Measurements from ENCODE around the gene APOO. TPM values are rescaled to one million over a fixed set of nuclear protein-coding genes. Genes with fewer than 3 reads are reported as not detected.

APOO gene
- polyA plus RNA-seq, 1 donor (not counting 4 experiments of a cell fraction or from before 2014, with no cell fraction given), result 22.7 TPM

GRCh38 chrX:23883737-23884354 is 23.9 kb downstream of the APOO start:
- Histone ChIP-seq H3K27me3 (ENCODE audit: control insufficient read depth, extremely low read depth, insufficient read depth, low read length) (no peaks in the 10 kb centered on the region), H3K9ac (ENCODE audit: control insufficient read depth, extremely low read depth, insufficient read depth, low read length) (peak overlapping the region; percentile 63), H3K9me1 (ENCODE audit: control insufficient read depth, extremely low read depth, insufficient read depth, low read length) (no peaks in the 10 kb centered on the region), H3K4me3 (ENCODE audit: control insufficient read depth in 2 of 3, extremely low read depth in 1 of 3, insufficient read depth in 2 of 3, low read depth in 1 of 3, low read length in 3 of 3) (peak overlapping the region in 1 of 3 experiments; percentile 10), H2AFZ (ENCODE audit: control insufficient read depth, low read length) (peak overlapping the region; percentile 73), H3K27ac (ENCODE audit: control insufficient read depth, insufficient read depth, low read length) (peak overlapping the region; percentile 68), H3K4me2 (ENCODE audit: control insufficient read depth, extremely low read depth, insufficient read depth, low read depth, low read length) (peak overlapping the region; percentile 69), H3K79me2 (ENCODE audit: control insufficient read depth, insufficient read depth, low read length) (no peaks in the 10 kb centered on the region), H3K4me1 (ENCODE audit: control insufficient read depth, extremely low read depth, insufficient read depth, low read length) (peaks cover 21% of the 10 kb centered on the region), H3K36me3 (ENCODE audit: control insufficient read depth in 2 of 2, extremely low read depth in 1 of 2, insufficient read depth in 2 of 2, low read length in 2 of 2) (no peaks in the 10 kb centered on the region), H3K9me3 (ENCODE audit: control insufficient read depth, low read depth, low read length) (no peaks in the 10 kb centered on the region), H4K20me1 (ENCODE audit: control insufficient read depth, extremely low read depth, insufficient read depth, low read length) (no peaks in the 10 kb centered on the region)
- DNase-seq (ENCODE audit: low read depth, low spot score), result peak; percentile 41
- TF ChIP-seq EZH2 (IDR thresholded peaks at IDR 0.05; ENCODE audit: low read length), result no peak
- TF ChIP-seq, protein P1, sequence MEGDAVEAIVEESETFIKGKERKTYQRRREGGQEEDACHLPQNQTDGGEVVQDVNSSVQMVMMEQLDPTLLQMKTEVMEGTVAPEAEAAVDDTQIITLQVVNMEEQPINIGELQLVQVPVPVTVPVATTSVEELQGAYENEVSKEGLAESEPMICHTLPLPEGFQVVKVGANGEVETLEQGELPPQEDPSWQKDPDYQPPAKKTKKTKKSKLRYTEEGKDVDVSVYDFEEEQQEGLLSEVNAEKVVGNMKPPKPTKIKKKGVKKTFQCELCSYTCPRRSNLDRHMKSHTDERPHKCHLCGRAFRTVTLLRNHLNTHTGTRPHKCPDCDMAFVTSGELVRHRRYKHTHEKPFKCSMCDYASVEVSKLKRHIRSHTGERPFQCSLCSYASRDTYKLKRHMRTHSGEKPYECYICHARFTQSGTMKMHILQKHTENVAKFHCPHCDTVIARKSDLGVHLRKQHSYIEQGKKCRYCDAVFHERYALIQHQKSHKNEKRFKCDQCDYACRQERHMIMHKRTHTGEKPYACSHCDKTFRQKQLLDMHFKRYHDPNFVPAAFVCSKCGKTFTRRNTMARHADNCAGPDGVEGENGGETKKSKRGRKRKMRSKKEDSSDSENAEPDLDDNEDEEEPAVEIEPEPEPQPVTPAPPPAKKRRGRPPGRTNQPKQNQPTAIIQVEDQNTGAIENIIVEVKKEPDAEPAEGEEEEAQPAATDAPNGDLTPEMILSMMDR (optimal IDR thresholded peaks at IDR 0.05 in 1 of 3, IDR thresholded peaks at IDR 0.05 in 1 of 3, conservative IDR thresholded peaks at IDR 0.05 in 1 of 3; ENCODE audit: extremely low read depth in 1 of 3, insufficient read depth in 2 of 3, low read length in 3 of 3), result no peak
- peak; percentile 85 for FAIRE-seq
- dilution Hi-C loops (cut with MboI; ENCODE audit: extremely low pct_ligation_motif_present, low sequenced_read_pairs), result no loop called here

DNA sequence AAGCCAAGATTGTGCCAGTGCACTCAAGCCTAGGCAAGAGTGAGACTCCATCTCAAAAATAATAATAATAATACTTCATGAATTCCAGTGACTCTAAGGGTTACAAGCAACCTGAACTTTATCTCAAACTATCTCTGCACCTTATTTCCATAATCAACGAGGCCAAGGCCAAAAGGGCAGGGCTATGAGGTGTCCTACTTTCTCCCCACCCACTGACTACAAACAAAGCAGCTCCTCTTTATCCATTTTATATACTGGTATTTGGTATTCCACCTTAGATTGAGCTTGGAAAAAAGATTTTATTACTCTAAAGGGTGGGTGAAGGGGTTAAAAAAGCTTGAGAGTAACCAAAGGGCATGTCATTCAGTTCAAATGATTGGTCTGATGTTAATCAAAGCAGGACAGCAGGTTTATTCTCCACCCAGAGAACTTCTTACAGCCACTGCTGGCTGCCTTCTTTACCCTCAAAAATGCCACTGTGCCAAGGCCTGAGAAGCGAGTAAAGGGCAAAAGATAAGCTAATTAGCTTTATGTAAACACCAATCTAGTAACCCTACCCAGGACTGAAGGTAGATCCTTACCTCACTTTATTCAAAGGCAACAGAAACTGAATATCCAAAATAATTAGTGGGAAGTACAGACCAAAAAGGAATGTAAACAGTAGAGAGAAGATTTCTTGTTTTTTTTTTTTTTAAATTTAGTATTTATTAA is 28.2 kb downstream of the APOO start:
- no peaks in the 10 kb centered on the region for H3K36me3 ChIP-seq (ENCODE audit: control insufficient read depth in 2 of 2, extremely low read depth in 1 of 2, insufficient read depth in 2 of 2, low read length in 2 of 2)
- no peaks in the 10 kb centered on the region for H3K9me1 ChIP-seq (ENCODE audit: control insufficient read depth, extremely low read depth, insufficient read depth, low read length)
- peaks cover 17% of the 10 kb centered on the region for H3K4me1 ChIP-seq (ENCODE audit: control insufficient read depth, extremely low read depth, insufficient read depth, low read length)
- H4K20me1 ChIP-seq (ENCODE audit: control insufficient read depth, extremely low read depth, insufficient read depth, low read length), result no peaks in the 10 kb centered on the region
- H3K4me2 ChIP-seq (ENCODE audit: control insufficient read depth, extremely low read depth, insufficient read depth, low read depth, low read length), result no peak overlapping the region
- no peak overlapping the region for H3K4me3 ChIP-seq (ENCODE audit: control insufficient read depth in 2 of 3, extremely low read depth in 1 of 3, insufficient read depth in 2 of 3, low read depth in 1 of 3, low read length in 3 of 3)
- TF ChIP-seq, protein P1 (optimal IDR thresholded peaks at IDR 0.05 in 1 of 3, IDR thresholded peaks at IDR 0.05 in 1 of 3, conservative IDR thresholded peaks at IDR 0.05 in 1 of 3; ENCODE audit: extremely low read depth in 1 of 3, insufficient read depth in 2 of 3, low read length in 3 of 3), result no peak
- no peak for TF ChIP-seq EZH2 (IDR thresholded peaks at IDR 0.05; ENCODE audit: low read length)
- no peak overlapping the region for H2AFZ ChIP-seq (ENCODE audit: control insufficient read depth, low read length)
- FAIRE-seq (no peak), DNase-seq (ENCODE audit: low read depth, low spot score) (no peak)
- no peaks in the 10 kb centered on the region for H3K79me2 ChIP-seq (ENCODE audit: control insufficient read depth, insufficient read depth, low read length)
- dilution Hi-C loops (cut with MboI; ENCODE audit: extremely low pct_ligation_motif_present, low sequenced_read_pairs), result no loop called here
- H3K9me3 ChIP-seq (ENCODE audit: control insufficient read depth, low read depth, low read length), result no peaks in the 10 kb centered on the region
- no peak overlapping the region for H3K27ac ChIP-seq (ENCODE audit: control insufficient read depth, insufficient read depth, low read length)
- no peak overlapping the region for H3K9ac ChIP-seq (ENCODE audit: control insufficient read depth, extremely low read depth, insufficient read depth, low read length)
- no peaks in the 10 kb centered on the region for H3K27me3 ChIP-seq (ENCODE audit: control insufficient read depth, extremely low read depth, insufficient read depth, low read length)
